Keratinocyte (primary cell): ENCODE results near the gene FMNL2.

Experiments
- CTCF ChIP-seq, 3 experiments: IDR thresholded peaks in 1 of 3; conservative IDR thresholded peaks in 1 of 3; optimal IDR thresholded peaks in 1 of 3; 2 replicates in 2 of 3; 3 replicates in 1 of 3; pipeline versions ENCODE3 to v1.5.1; 2011; ENCODE audit warnings: low read length in 3 of 3, mild to moderate bottlenecking in 3 of 3, moderate library complexity in 2 of 3, control low read depth in 1 of 3, inconsistent platforms in 1 of 3; ENCODE audit not compliant: insufficient read depth in 2 of 3; ENCODE audit errors: extremely low read depth in 1 of 3
- EZH2 ChIP-seq: IDR thresholded peaks from one replicate; pipeline ENCODE4 v1.6.1; 2012; ENCODE audit warnings: inconsistent platforms, mild to moderate bottlenecking, low read length, moderate library complexity

- TF ChIP-seq EZH2 (no peak), CTCF (optimal IDR thresholded peaks at IDR 0.05 in 1 of 3, IDR thresholded peaks at IDR 0.05 in 1 of 3, conservative IDR thresholded peaks at IDR 0.05 in 1 of 3; ENCODE audit: extremely low read depth in 1 of 3, insufficient read depth in 2 of 3, low read length in 3 of 3) (no peak)
These were observed 231.1 kb downstream of the FMNL2 start for GRCh38 chr2:152565884-152566727.
